Kidney (tissue), 14 donors: ENCODE data around the gene CDK1. TPM values are rescaled to one million over a fixed set of nuclear protein-coding genes. Genes with fewer than 3 reads are reported as not detected.

Source experiments
- DNase-seq, 5 donors: peaks; one replicate each; pipeline ENCODE4 v3.0.0-alpha.2; 2013 to 2020
- FAIRE-seq: peaks from 2 replicates; lab custom pipeline; 2012; peaks lifted over from hg19 to GRCh38; lab: Jason Lieb, UNC
- H3K27ac ChIP-seq, 2 donors: one replicate each; pipeline ENCODE4 v1.7.0; 2013; ENCODE audit warnings: low read depth in 2 of 2, low read length in 2 of 2, inconsistent platforms in 1 of 2
- H3K27me3 ChIP-seq: one replicate; pipeline ENCODE4 v1.7.1; 2013; ENCODE audit warnings: low read length, inconsistent platforms; ENCODE audit not compliant: control insufficient read depth, insufficient read depth
- H3K36me3 ChIP-seq, 3 donors: one replicate each; pipeline versions ENCODE4 v1.7.0 to v1.7.1; 2013; ENCODE audit warnings: low read length in 3 of 3, control low read depth in 1 of 3, inconsistent platforms in 1 of 3; ENCODE audit not compliant: insufficient read depth in 3 of 3, control insufficient read depth in 2 of 3
- H3K4me1 ChIP-seq, 3 donors: one replicate each; pipeline versions ENCODE4 v1.7.0 to v1.7.1; 2013; ENCODE audit warnings: low read length in 3 of 3, inconsistent platforms in 1 of 3, low read depth in 1 of 3; ENCODE audit not compliant: control insufficient read depth in 2 of 3, insufficient read depth in 2 of 3
- H3K4me3 ChIP-seq, 3 donors: one replicate each; pipeline versions ENCODE4 v1.7.0 to v1.8.1; 2013; ENCODE audit warnings: low read length in 3 of 3, control low read depth in 1 of 3, inconsistent platforms in 1 of 3
- H3K9ac ChIP-seq, 3 donors: one replicate each; pipeline versions ENCODE4 v1.7.0 to v1.7.1; 2013; ENCODE audit warnings: low read length in 3 of 3, control low read depth in 1 of 3, inconsistent platforms in 1 of 3
- H3K9me3 ChIP-seq, 3 donors: one replicate each; pipeline versions ENCODE4 v1.7.0 to v1.7.1; 2013; ENCODE audit warnings: low read length in 3 of 3, control low read depth in 1 of 3, inconsistent platforms in 1 of 3; ENCODE audit not compliant: control insufficient read depth in 2 of 3, insufficient read depth in 1 of 3
- CTCF ChIP-seq: IDR thresholded peaks from 3 replicates; pipeline ENCODE4 v1.5.1; 2012; ENCODE audit warnings: mild to moderate bottlenecking, moderate library complexity, borderline replicate concordance; ENCODE audit not compliant: insufficient read depth; ENCODE audit errors: extremely low read depth
- intact Hi-C: fragments of 100-400 bp; cut with DNase I; formaldehyde crosslinking; loops from one replicate; pipeline ENCODE4 v1.11.1; 2022
- polyA plus RNA-seq: library from polyadenylated mRNA; stranded (reverse); fragments of 350-450 nt; fragmentation: Illumina TruSeq; extraction: RNeasy Lipid Tissue Mini Kit (QIAGEN cat#74804); gene quantifications from one replicate; pipeline ENCODE4 v1.2.3, GENCODE V29; 2014; ENCODE audit warnings: low read depth, low replicate concordance; ENCODE audit not compliant: insufficient read depth
- total RNA-seq: library from RNA; stranded (reverse); fragmentation: NEBNext Ultra II Directional; extraction: Animal tissue kit (Norgen Biotek cat#: 25700); gene quantifications from one replicate; pipeline ENCODE4 v1.2.1, GENCODE V29; 2021
- donor health status: control.
- donor health status: control.
- donor health status: control.
- donor health status: control.
- donor health status: control.
- donor health status: DM: yes; HTN: yes; CAD: no.
- donor health status: Normal renal cell carcinoma (clear cell type).

The CDK1 gene
- total and polyA plus RNA-seq, 2 donors from 2014 or later = 3.1 to 3.3 TPM

GRCh38 chr10:60808036-60808435, 29.8 kb downstream of the CDK1 start:
- intact Hi-C loops = no loop called here
- Histone ChIP-seq H3K27ac (no peak overlapping the region), H3K4me1 (peaks cover 0 to 9% (median 3%) of the 10 kb centered on the region in 3 donors), H3K9ac (no peak overlapping the region), H3K36me3 (no peaks in the 10 kb centered on the region), H3K9me3 (no peaks in the 10 kb centered on the region), H3K27me3 (no peaks in the 10 kb centered on the region), H3K4me3 (no peak overlapping the region)
- TF ChIP-seq CTCF = no peak
- DNase-seq (no peak), FAIRE-seq (no peak)

- TF ChIP-seq CTCF = no peak
- intact Hi-C loops = no loop called here
- H3K9me3 ChIP-seq = no peaks in the 10 kb centered on the region
- H3K4me3 ChIP-seq = no peak overlapping the region
- H3K27me3 ChIP-seq = no peaks in the 10 kb centered on the region
- no peaks in the 10 kb centered on the region for H3K36me3 ChIP-seq
- DNase-seq (no peak), FAIRE-seq (no peak)
- H3K27ac ChIP-seq = no peak overlapping the region
- H3K4me1 ChIP-seq = peaks cover 0 to 9% (median 3%) of the 10 kb centered on the region in 3 donors
- H3K9ac ChIP-seq = no peak overlapping the region
These were observed 30.9 kb downstream of the CDK1 start for GRCh38 chr10:60809157-60809556.

GRCh38 chr10:60810437-60811182, 32.3 kb downstream of the CDK1 start:
- peak overlapping the region in 1 of 2 donors; percentile 33 for H3K27ac ChIP-seq
- FAIRE-seq (no peak), DNase-seq (peak in 1 of 5 donors; percentile 64)
- H3K9me3 ChIP-seq = no peaks in the 10 kb centered on the region
- no peak overlapping the region for H3K4me3 ChIP-seq
- no peaks in the 10 kb centered on the region for H3K27me3 ChIP-seq
- intact Hi-C loops = no loop called here
- peaks cover 0 to 9% (median 3%) of the 10 kb centered on the region in 3 donors for H3K4me1 ChIP-seq
- TF ChIP-seq CTCF = no peak
- H3K9ac ChIP-seq = peak overlapping the region in 1 of 3 donors; percentile 5
- H3K36me3 ChIP-seq = no peaks in the 10 kb centered on the region
